Measurements from ENCODE around the gene ITPR2. TPM values are rescaled to one million over a fixed set of nuclear protein-coding genes. Genes with fewer than 3 reads are reported as not detected.

The ITPR2 gene
- total RNA-seq, 2 experiments from 2014 or later, result 31.7 to 36.3 TPM

- Mint-ChIP-seq H3K4me1 (peaks cover 35% of the 10 kb centered on the region), H3K27me3 (no peaks in the 10 kb centered on the region), H3K9me3 (no peaks in the 10 kb centered on the region), H3K27ac (no peak overlapping the region), H3K4me3 (no peak overlapping the region), H3K36me3 (ENCODE audit: low read depth) (peaks cover 11% of the 10 kb centered on the region)
- no peak for DNase-seq
- CTCF ChIA-PET, result no interaction called here
- POLR2A ChIA-PET, result no interaction called here
Measured at GRCh38 chr12:26828280-26829073, 4.5 kb downstream of the ITPR2 start.

GRCh38 chr12:26826437-26826836 lies 6.6 kb downstream of the ITPR2 start:
- POLR2A ChIA-PET, result no interaction called here

GRCh38 chr12:26825459-26826016 lies 7.5 kb downstream of the ITPR2 start:
- peaks cover 20% of the 10 kb centered on the region for H3K4me1 Mint-ChIP-seq
- H3K36me3 Mint-ChIP-seq (ENCODE audit: low read depth), result peaks cover 9% of the 10 kb centered on the region
- H3K27me3 Mint-ChIP-seq, result no peaks in the 10 kb centered on the region
- CTCF ChIA-PET, result no interaction called here
- DNase-seq, result no peak
- POLR2A ChIA-PET, result interaction anchor here (0.7 kb wide), 1 partner anchor 9 kb away, joined by 4 read pairs; no protein-coding TSS in a partner anchor
- no peak overlapping the region for H3K4me3 Mint-ChIP-seq
- H3K27ac Mint-ChIP-seq, result no peak overlapping the region
- no peaks in the 10 kb centered on the region for H3K9me3 Mint-ChIP-seq

More at GRCh38 chr12:26826437-26826836, 6.6 kb downstream of the ITPR2 start:
- Mint-ChIP-seq H3K4me1 (peaks cover 29% of the 10 kb centered on the region), H3K9me3 (no peaks in the 10 kb centered on the region), H3K27me3 (no peaks in the 10 kb centered on the region), H3K36me3 (ENCODE audit: low read depth) (peaks cover 11% of the 10 kb centered on the region), H3K27ac (no peak overlapping the region), H3K4me3 (no peak overlapping the region)
- CTCF ChIA-PET, result no interaction called here
- DNase-seq, result no peak

GRCh38 chr12:26823390-26823789 lies 9.6 kb downstream of the ITPR2 start:
- no peak for DNase-seq
- Mint-ChIP-seq H3K9me3 (no peaks in the 10 kb centered on the region), H3K4me1 (peaks cover 8% of the 10 kb centered on the region), H3K27ac (no peak overlapping the region), H3K4me3 (no peak overlapping the region), H3K36me3 (ENCODE audit: low read depth) (peaks cover 9% of the 10 kb centered on the region), H3K27me3 (no peaks in the 10 kb centered on the region)
- CTCF ChIA-PET, result interaction anchor here (2.9 kb wide), 1 partner anchor 9 kb away, joined by 15 read pairs; the partner anchor contains the start of gene ITPR2
- POLR2A ChIA-PET, result interaction anchor here (2.4 kb wide), 1 partner anchor 8 kb away, joined by 14 read pairs; no protein-coding TSS in a partner anchor

- Mint-ChIP-seq H3K27ac (no peak overlapping the region), H3K9me3 (no peaks in the 10 kb centered on the region), H3K36me3 (ENCODE audit: low read depth) (peaks cover 6% of the 10 kb centered on the region), H3K4me1 (peaks cover 2% of the 10 kb centered on the region), H3K27me3 (no peaks in the 10 kb centered on the region), H3K4me3 (no peak overlapping the region)
- DNase-seq, result no peak
- POLR2A ChIA-PET, result interaction anchor here (2.4 kb wide), 1 partner anchor 10 kb away, joined by 14 read pairs; no protein-coding TSS in a partner anchor
- CTCF ChIA-PET, result interaction anchor here (0.6 to 2.9 kb wide), 3 partner anchors 11 to 515 kb away, joined by 3 to 15 read pairs (median 4); partner anchors contain the start of gene ITPR2
Measured at GRCh38 chr12:26822026-26822425, 11.0 kb downstream of the ITPR2 start.

- CTCF ChIA-PET, result interaction anchor here (0.6 to 2.9 kb wide), 3 partner anchors 11 to 516 kb away, joined by 3 to 15 read pairs (median 4); partner anchors contain the start of gene ITPR2
- no peaks in the 10 kb centered on the region for H3K9me3 Mint-ChIP-seq
- H3K27ac Mint-ChIP-seq, result no peak overlapping the region
- no peaks in the 10 kb centered on the region for H3K27me3 Mint-ChIP-seq
- no peaks in the 10 kb centered on the region for H3K4me1 Mint-ChIP-seq
- DNase-seq, result no peak
- no peak overlapping the region for H3K4me3 Mint-ChIP-seq
- POLR2A ChIA-PET, result interaction anchor here (2.4 kb wide), 1 partner anchor 10 kb away, joined by 14 read pairs; no protein-coding TSS in a partner anchor
- peaks cover 6% of the 10 kb centered on the region for H3K36me3 Mint-ChIP-seq (ENCODE audit: low read depth)
Measured at GRCh38 chr12:26821212-26821701, 11.7 kb downstream of the ITPR2 start.

- Mint-ChIP-seq H3K9me3 (no peaks in the 10 kb centered on the region), H3K4me1 (no peaks in the 10 kb centered on the region), H3K36me3 (ENCODE audit: low read depth) (no peaks in the 10 kb centered on the region), H3K4me3 (no peak overlapping the region), H3K27me3 (no peaks in the 10 kb centered on the region), H3K27ac (no peak overlapping the region)
- ChIA-PET POLR2A (no interaction called here), CTCF (no interaction called here)
- no peak for DNase-seq
Measured at GRCh38 chr12:26818636-26819035, 14.4 kb downstream of the ITPR2 start.

- POLR2A ChIA-PET, result interaction anchor here (1.1 kb wide), 1 partner anchor 14 kb away, joined by 4 read pairs; no protein-coding TSS in a partner anchor
- no peaks in the 10 kb centered on the region for H3K27me3 Mint-ChIP-seq
- CTCF ChIA-PET, result no interaction called here
- no peak overlapping the region for H3K4me3 Mint-ChIP-seq
- DNase-seq, result no peak
- no peak overlapping the region for H3K27ac Mint-ChIP-seq
- H3K9me3 Mint-ChIP-seq, result no peaks in the 10 kb centered on the region
- no peaks in the 10 kb centered on the region for H3K4me1 Mint-ChIP-seq
- H3K36me3 Mint-ChIP-seq (ENCODE audit: low read depth), result peaks cover 2% of the 10 kb centered on the region
Measured at GRCh38 chr12:26818201-26818600, 14.8 kb downstream of the ITPR2 start.

- ChIA-PET CTCF (no interaction called here), POLR2A (interaction anchor here (1.1 kb wide), 1 partner anchor 15 kb away, joined by 4 read pairs; no protein-coding TSS in a partner anchor)
- H3K4me3 Mint-ChIP-seq, result no peak overlapping the region
- H3K27ac Mint-ChIP-seq, result no peak overlapping the region
- H3K27me3 Mint-ChIP-seq, result no peaks in the 10 kb centered on the region
- peaks cover 2% of the 10 kb centered on the region for H3K36me3 Mint-ChIP-seq (ENCODE audit: low read depth)
- no peaks in the 10 kb centered on the region for H3K9me3 Mint-ChIP-seq
- no peak for DNase-seq
- no peaks in the 10 kb centered on the region for H3K4me1 Mint-ChIP-seq
Measured at GRCh38 chr12:26817183-26817591, 15.8 kb downstream of the ITPR2 start.

GRCh38 chr12:26813812-26814211 lies 19.2 kb downstream of the ITPR2 start:
- Mint-ChIP-seq H3K27me3 (no peaks in the 10 kb centered on the region), H3K4me3 (no peak overlapping the region), H3K27ac (no peak overlapping the region), H3K36me3 (ENCODE audit: low read depth) (peaks cover 2% of the 10 kb centered on the region), H3K4me1 (peaks cover 3% of the 10 kb centered on the region), H3K9me3 (no peaks in the 10 kb centered on the region)
- ChIA-PET POLR2A (no interaction called here), CTCF (no interaction called here)
- DNase-seq, result no peak

GRCh38 chr12:26810330-26810729 lies 22.7 kb downstream of the ITPR2 start:
- peaks cover 3% of the 10 kb centered on the region for H3K4me1 Mint-ChIP-seq
- no peak for DNase-seq
- POLR2A ChIA-PET, result no interaction called here
- H3K27ac Mint-ChIP-seq, result no peak overlapping the region
- peaks cover 6% of the 10 kb centered on the region for H3K36me3 Mint-ChIP-seq (ENCODE audit: low read depth)
- H3K9me3 Mint-ChIP-seq, result no peaks in the 10 kb centered on the region
- no peaks in the 10 kb centered on the region for H3K27me3 Mint-ChIP-seq
- H3K4me3 Mint-ChIP-seq, result no peak overlapping the region
- CTCF ChIA-PET, result no interaction called here

GRCh38 chr12:26809611-26810285 lies 23.2 kb downstream of the ITPR2 start:
- Mint-ChIP-seq H3K4me1 (peaks cover 3% of the 10 kb centered on the region), H3K27me3 (no peaks in the 10 kb centered on the region), H3K36me3 (ENCODE audit: low read depth) (peaks cover 6% of the 10 kb centered on the region), H3K9me3 (no peaks in the 10 kb centered on the region), H3K27ac (no peak overlapping the region), H3K4me3 (no peak overlapping the region)
- no peak for DNase-seq
- ChIA-PET POLR2A (no interaction called here), CTCF (no interaction called here)

Data from activated CD4-positive, alpha-beta memory T cell treated with anti-CD3 and anti-CD28 coated beads, Interleukin-2, amount 10 ng/mL, durations not matched to agents 7 days and 5 days (primary cell).